GM12801 (cell line): Measurements from ENCODE around the gene CD70.

Experiments
- CTCF ChIP-seq: IDR thresholded peaks from one replicate; pipeline ENCODE4 v1.5.1; 2011; ENCODE audit warnings: control low read depth; ENCODE audit not compliant: insufficient read length; ENCODE audit errors: extremely low read depth

The CD70 gene

GRCh38 chr19:6590827-6591319, at the start of gene CD70:
CD70 (minus strand) TSS chr19:6591150; CDS start chr19:6591002, 148 bp downstream.
- no peak for TF ChIP-seq CTCF

GRCh38 chr19:6639439-6639838, 48.5 kb upstream of the CD70 start:
- no peak for TF ChIP-seq CTCF

GRCh38 chr19:6632002-6632621, 41.2 kb upstream of the CD70 start:
- no peak for TF ChIP-seq CTCF

- TF ChIP-seq CTCF = no peak
Measured at GRCh38 chr19:6626764-6627163, 35.8 kb upstream of the CD70 start.

- TF ChIP-seq CTCF = no peak
Measured at GRCh38 chr19:6617374-6617773, 26.4 kb upstream of the CD70 start.

- TF ChIP-seq CTCF = no peak
Measured at GRCh38 chr19:6616011-6616410, 25.1 kb upstream of the CD70 start.

- TF ChIP-seq CTCF = no peak
Measured at GRCh38 chr19:6613711-6614110, 22.8 kb upstream of the CD70 start.
